M059J (cell line): ENCODE results near the gene NIPAL3. TPM values are rescaled to one million over a fixed set of nuclear protein-coding genes. Genes with fewer than 3 reads are reported as not detected.
"Not testable (repeated sequence)": the region's sequence is repeated elsewhere in the genome, so short reads cannot be mapped to it uniquely, and the experiment has no call there.

ENCODE experiments used
- DNase-seq: peaks from one replicate; pipeline ENCODE4 v3.0.0-alpha.2; 2012; ENCODE audit warnings: low read depth
- total RNA-seq: library from RNA; depleted of rRNA; stranded (reverse); fragments of >200 nt; shearing (Covaris generic); gene quantifications from 2 replicates; pipeline ENCODE4 v1.2.3, GENCODE V29; 2014

Gene NIPAL3
- total RNA-seq, 1 experiment from 2014 or later: 39.6 TPM

DNA sequence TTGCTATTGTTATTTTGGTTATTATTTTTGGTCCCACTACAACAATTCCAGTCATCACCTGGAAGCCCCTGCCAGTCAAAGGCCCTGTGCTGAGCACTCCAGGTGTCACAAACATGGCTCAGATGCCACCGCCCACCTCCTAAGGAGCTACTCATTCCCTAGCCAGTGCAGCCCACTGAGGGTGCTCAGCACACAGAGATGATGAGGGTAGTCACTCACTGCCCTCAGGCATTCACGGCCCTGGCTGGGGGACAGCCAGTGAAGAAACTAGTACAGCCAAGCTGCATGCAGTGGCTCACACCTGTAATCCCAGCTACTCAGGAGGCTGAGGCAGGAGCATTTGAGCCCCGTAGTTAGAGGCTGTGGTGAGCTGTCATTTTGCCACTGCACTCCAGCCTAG lies 42.3 kb downstream of the NIPAL3 start:
- DNase-seq: no peak

DNA sequence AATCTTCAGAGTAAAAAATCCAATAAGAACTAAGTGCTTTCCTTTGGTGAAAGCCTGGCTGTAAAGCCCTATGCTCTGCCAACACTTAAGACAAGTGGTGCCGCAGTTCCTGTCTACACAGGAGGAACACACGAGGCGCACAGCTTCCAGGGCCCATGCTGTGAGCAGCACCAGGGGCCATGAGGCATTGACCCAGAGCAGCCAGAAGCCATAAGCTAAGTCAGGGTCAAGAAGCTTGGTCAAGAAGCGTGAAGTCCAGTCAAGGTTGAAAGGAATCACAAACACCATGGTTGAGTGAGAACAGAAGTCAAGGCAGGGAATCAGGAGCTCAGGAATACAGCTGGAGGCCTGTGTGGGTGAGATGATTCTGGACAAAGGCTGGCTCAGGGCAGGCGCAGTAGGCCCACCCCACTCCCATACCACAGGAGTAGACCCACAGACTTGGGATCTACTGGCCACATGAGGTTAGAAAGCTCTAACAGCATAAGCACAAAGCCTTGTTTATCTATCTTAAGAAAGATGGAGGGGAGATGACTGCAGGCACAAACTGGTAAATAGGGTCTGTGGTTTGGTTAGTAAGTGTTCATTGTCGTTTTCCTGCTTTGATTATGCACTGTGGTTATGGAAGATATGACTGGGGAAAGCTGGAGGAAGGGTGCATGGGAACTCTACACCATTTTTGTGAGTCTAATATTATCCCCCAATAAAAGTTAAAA lies 44.1 kb downstream of the NIPAL3 start:
- DNase-seq: no peak

DNA sequence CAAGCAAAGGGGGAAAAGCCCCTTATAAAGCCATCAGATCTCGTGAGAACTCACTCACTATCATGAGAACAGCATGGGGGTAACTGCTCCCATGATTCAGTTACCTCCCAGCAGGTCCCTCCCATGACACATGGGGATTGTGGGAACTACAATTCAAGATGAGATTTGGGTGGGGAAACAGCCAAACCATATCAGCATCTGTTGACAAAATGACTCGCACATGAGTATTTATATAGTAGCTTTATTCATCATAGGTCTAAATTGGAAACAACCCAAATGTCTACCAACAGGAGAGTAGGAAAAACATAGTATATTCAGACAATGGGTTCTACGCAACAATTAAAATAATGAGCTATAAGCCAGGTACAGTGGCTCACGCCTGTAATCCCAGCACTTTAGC lies 46.5 kb downstream of the NIPAL3 start:
- DNase-seq: peak; percentile 62

DNA sequence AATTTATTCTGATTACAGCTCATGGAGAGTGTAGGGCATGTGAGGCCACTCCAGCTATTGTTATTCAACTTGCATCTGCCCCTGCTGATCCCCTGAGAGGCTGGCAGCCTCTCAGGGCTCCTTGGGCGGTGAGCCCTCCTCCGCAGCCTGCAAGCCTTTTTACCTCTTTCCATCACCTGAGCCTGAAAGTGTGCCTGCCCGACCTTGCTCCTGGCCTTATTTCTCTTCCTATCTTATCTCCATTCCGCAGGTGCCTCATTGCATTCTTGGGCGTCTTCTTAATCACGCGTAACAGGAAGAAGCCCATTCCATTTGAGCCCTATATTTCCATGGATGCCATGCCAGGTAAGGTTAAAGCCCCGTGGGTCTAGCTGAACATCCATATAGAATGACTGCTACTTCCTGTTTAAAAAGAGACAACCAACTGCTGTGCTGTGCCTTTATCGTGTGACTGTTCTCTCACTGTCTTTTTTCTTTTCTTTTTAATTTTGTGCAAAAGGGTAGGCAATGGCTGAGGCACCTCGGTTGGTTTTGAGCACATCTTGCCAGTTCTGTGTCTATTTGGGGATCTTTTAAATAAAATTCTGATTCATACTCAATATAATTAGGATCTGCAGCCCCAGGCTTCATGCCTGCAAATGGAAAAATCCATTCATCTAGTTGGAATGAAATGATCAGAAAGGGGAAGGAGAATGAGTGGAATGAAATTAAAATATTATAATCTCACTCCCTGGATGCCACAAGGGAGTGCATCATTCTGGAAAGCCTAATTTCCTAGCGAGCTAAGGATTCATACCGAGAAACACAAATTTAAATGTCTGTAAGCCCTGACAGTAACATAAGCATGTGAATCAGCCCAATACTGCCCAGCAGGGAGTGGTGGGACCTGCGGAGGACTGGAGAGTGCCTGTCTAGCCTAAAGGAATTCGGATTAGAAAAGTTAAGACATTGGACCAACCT lies 48.5 kb downstream of the NIPAL3 start:
- peak; percentile 12 for DNase-seq

DNA sequence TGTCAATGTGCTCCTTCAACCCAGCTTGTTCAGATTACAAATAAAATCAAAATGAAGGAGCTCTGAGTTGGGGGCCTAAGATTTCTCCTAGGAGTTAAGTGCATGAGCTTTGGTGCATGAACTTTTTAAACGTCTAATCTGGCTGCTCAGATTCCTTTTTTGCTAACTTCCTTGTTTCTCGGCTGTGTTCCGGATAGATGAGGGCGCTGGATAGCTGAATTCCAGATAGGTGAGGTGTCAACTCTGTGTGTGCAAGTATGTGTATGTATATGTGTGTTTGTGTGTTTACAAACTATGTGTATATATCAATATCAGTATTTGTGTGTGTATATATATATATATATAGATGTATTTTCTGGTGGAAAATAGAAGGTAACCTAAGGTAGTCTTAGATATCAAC lies 49.5 kb downstream of the NIPAL3 start:
- DNase-seq: no peak

DNA sequence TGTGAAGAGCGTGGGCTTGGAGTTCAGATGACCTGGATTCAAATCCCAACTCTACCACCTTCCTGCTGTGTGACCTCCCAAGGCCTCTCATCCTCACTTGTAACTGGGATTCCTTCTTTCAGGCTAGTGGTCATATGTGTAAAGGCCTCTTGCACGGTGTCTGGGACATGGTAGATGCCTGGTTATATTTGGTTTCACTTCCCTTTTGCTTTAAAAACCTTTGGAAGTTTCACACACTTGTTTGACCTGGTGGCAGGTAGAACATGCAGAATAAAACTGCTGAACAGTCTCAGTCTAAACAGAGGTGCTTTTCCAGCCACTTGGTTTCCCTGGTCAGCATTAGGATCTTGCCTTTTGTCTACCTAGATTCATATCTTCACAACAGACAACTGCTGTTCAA lies 50.0 kb downstream of the NIPAL3 start:
- no peak for DNase-seq

DNA sequence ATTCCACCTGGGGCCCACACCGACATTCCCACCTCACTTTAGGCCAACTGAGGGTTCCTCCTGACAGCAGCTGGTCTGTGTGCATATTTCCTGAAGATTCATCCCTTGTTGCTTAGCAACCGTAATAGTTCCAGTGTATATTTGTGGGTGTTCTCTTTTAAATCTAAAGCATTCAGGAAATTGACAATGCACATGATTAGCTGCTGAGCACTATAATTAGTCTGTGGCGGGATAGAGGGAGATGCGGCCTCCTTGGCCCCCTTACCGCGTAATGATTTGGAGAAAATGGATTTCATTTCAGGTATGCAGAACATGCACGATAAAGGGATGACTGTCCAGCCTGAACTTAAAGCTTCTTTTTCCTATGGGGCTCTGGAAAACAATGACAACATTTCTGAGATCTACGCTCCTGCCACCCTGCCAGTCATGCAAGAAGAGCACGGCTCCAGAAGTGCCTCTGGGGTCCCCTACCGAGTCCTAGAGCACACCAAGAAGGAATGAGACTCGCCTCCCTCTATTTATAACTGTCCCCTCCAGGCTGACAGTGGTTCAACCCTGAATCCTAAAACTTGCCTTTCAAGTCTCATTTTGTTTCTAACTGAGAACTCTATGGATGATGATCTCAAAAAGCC lies 53.2 kb downstream of the NIPAL3 start:
- no peak for DNase-seq

DNA sequence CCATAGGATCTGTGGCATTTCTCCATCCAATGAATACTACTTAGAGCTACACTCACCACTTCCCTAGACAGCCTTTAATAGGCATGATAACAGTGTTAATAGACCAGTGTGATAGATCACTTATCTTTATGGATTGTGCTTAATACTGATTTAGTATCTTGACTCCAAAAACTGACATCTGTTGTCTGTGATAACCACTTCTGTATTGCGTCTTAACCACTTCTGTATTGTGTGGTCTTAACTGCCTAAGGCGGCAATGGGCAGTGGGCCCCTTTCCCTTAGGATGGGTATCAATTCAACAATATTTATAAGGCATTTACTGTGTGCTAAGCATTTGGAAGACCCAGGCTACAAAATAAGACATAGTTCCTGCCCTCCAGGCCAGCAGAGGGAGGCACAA lies 55.0 kb downstream of the NIPAL3 start:
- DNase-seq: no peak

DNA sequence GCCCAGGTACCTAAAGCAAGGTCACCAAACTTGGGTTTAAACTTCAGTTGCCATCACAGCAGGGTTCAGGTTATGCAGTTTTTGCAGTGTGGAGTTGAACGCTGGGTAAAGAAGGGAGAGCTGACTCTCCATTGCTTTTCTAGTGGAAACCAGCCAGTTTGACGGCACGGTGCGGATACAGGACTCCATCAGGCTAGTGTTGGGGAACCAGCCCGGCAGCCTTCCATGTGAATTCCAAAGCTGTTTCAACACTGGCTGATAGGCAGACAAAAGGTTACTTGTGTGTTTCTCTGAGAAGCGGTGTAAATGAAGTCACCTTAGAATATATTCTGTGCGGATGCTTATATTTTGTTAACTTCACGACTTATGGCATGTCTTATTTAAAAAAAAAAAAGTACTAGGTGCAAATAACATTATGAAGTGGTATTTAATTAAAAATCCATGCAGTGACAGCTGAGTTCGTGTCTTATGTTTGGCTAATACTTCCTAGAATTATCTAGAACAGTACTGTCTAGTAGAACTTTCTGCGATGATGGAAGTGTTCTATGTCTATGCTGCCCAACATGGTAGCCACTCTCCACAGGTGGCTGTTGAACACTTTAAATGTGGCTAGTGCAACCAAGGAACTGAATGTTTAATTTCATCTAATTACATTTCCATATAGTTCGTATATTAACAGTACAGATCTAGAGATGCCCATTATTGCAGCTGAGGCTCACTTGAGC lies 57.1 kb downstream of the NIPAL3 start:
- DNase-seq: no peak

DNA sequence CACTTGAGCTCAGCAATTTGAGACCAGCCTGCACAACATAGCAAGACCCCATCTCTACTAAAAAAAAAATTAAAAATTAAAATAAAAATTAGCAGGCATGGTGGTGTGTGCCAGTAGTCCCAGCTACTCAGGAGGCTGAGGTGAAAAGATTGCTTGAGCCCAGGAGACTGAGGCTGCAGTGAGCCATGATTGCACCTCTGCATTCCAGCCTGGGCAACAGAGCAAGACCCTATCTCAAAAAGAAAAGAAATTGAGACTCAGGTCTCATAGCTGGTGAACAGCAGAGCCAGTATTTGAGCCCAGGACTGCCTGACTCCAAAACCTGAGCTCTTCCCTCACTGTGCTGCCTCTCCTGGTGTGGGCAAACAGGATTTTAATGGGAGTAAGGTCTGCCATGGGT lies 58.6 kb downstream of the NIPAL3 start:
- DNase-seq: no peak

DNA sequence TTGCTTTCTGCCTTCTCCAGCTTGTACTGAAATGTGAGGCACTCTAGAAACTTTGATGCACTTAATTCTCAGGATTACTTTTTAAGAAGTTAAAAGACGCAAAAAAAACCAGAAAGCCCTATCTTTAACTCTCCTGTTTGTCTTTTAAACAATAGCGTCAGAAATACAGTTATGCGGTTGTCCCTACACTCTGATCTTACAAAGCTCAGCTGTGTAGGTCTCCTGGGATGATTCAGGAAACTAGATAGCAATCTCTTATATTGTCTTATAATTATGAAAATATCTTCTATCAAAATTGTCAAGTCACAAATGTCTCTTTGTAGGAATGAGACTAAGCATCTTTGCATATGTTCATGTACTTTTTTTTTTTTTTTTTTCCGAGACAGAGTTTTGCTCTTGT lies 60.1 kb downstream of the NIPAL3 start:
- DNase-seq: no peak

DNA sequence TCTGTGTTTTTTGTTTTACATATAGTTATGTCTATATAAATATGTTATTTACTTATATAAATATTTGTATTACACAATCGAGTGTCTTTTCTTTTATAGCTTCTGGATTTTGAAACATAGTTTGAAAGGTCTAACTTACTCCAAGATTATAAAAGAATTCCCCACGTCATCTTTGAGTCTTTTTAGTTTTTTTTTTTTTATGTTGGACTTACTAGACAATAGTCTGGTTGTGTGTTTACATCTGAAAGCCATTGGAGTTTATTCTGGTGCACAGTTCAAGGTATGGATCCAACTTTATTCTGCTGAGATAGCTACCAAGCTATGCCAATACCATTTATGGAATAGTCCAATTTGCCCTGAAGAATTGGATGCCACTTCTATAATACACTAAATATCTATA lies 61.0 kb downstream of the NIPAL3 start:
- no peak for DNase-seq

DNA sequence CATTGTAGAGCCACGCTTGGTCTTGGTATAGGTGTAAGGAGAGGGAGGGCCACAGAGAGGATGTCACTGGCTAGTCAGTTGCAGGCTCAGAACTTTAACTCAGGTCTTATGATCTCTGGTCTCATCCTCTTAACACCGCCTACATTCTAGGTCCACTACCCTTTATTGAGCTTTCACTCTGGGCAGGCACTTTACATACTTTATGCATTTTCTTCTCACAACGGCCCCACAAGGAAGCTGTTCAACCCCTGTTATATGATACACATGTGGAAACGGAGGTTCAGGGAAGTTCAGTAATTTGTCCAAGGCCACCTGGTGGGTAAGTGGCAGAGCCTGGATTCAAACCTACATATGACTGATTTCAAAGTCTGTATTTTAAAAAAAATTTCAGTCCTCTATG lies 61.7 kb downstream of the NIPAL3 start:
- no peak for DNase-seq

DNA sequence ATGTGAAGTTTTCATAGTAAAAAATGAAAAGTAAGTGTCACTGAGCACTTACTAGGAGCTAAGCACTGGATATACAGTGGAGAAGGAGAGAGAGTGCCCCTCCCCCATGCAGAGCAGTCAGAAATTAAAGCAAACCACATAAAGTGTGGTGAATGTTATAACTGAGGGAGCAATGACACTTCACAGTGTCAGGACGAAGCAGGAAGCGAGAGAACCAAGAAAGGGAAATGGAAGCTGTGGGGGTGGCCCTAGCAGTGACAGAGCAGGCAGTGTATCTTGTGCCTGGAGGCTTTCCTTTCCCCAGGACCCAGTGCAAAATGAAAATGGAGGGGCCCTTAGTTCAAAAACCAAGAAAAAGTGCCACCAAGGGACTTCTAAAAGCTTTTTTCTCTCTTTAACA lies 65.5 kb downstream of the NIPAL3 start:
- DNase-seq: no peak

DNA sequence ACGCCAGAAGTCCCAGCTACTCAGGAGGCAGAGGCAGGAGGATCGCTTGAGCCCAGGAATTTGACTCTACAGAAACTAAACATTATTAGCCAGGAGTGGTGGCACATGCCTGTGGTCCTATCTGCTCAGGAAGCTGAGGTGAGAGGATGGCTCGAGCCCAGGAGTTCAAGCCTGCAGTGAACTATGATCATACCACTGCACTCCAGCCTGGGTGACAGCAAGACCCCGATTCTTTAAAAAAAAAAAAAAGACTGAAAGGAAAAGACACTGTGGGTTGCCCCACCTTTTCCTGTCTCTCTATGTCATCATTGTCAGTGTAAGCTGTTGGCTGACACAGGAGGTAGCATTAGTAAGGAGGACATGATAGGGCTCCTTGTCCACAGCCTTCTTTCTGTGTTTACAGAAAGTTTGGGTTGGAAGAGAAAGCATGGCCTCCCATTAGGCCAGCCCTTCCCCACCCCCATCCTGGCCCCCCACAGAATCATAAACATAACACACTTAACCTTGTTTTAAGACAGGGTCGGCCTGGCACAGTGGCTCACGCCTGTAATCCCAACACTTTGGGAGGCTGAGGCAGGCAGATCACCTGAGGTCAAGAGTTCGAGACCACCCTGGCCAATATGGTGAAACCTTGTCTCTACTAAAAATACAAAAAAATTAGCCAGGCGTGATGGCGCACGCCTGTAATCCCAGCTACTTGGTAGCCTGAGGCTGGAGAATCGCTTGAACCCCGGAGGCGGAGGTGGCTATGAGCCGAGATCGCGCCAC lies 66.4 kb downstream of the NIPAL3 start:
- peak; percentile 25 for DNase-seq

DNA sequence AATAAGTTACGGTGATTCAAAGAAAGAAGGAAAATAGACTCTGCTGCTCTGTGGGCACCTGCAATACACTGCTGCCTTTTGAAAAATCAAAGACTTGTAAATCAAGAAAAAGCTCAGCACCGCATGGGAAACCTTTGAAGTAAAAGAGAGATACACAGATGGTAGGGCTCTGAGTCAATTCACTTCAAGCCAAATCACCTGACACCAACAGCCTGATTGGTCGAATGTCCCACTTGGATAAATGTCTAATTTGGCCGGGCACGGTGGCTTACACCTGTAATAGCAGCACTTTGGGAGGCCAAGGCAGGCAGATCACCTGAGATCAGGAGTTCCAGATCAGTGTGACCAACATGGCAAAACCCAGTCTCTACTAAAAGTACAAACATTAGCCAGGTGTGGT lies 67.8 kb downstream of the NIPAL3 start:
- DNase-seq: no peak

DNA sequence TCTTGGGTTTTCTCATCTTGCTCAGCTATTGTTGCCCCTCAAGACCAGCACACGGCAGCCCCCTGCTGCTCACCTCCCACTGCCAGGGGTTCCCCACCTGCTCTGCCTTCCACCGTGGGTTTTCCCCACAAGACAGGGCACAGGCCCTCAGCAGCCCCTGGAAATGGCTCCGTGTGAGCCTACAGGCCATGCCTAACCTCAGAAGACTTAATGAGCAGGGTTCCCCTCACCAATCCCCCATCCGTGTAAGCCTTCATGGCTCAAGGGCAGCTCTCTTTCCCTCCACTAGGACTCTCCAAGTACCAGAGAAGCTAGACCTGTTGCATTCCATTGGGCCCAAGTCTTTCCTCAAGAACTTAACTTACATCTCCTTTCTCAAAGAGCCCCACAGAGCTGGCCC lies 68.6 kb downstream of the NIPAL3 start:
- DNase-seq: no peak

DNA sequence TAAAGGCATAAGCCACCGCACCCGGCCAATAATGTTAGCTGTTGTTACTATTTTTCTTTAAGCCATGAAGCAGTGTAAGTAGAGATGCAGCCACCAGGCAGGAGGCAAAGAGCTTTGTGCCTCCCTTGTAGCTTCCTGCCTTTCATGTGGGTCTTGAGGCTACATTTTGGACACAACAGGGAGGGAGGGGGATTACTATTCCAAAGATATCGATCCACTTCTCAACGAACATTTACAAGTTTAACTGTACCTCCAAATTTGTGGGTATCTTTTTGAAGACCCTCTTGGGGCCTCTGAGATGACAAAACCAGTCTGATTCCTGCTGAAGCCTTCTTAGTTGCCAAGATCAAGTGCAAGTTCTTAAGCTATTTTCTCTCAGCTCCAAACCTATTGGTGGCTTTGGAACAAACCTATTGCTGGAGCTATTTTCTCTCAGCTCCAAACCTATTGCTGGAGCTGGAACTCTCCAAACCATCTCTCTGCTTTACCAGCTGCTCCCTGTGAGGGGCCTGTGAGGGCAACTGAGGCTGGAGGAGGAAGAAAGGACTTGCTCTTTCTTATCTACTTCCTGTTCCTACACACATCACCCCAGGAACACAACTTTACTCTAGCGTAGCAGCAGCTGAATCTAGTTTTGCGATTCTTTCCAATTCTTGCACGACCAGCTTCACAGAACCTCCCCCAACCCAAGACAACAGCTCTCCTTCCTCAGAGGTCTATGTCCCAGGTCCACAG lies 70.9 kb downstream of the NIPAL3 start:
- DNase-seq: no peak

DNA sequence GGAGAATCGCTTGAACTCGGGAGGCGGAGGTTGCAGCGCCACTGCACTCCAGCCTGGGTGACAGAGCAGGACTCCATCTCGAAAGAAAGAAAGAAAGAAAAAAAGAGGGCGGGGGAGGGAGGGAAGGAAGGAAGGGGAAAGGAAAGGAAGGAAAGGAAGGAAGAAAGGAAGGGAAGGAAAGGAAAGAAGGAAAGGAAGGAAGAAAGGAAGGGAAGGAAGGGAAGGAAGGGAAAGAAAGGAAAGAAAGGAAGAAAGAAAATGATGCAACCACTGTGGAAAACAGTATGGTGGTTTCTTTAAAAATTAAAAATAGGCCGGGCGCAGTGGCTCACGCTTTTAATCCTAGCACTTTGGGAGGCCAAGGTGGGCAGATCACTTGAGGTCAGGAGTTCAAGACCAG lies 71.9 kb downstream of the NIPAL3 start:
- DNase-seq: no peak

DNA sequence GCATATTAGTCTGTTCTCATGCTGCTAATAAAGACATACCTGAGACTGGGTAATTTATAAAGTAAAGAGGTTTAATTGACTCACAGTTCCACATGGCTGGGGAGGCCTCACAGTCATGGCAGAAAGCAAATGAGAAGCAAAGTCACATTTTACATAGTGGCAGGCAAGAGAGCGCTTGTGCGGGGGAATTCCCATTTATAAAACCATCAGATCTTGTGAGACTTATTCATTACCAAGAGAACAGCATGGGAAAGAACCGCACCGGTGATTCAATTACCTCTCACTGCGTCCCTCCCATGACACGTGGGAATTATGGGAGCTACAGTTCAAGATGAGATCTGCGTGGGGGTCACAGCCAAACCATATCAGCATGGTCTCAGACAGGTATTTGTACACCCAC lies 72.6 kb downstream of the NIPAL3 start:
- not testable (repeated sequence) for DNase-seq

DNA sequence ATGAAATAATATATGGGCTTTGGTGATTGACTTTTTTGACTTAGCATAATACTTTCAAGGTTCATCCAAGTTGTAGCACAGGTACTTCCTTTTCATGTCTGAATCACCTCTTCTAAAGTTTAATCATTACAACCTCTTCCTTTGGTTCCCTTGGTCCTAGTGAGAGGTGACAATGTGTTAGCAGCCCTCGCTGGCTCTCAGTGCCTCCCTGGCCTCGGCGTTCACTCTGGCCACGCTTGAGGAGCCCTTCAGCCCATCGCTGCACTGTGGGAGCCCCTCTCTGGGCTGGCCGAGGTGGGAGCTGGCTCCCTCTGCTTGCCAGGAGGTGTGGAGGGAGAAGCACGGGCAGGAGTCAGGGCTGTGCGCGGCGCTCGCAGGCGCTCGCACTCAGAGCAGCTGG lies 74.1 kb downstream of the NIPAL3 start:
- no peak for DNase-seq
